T-helper 22 cell (primary cell): ENCODE measurements around the gene IL17F.

Source experiments
- DNase-seq: peaks from one replicate; pipeline ENCODE4 v3.0.0-alpha.2; 2020; ENCODE audit warnings: low read depth

The IL17F gene

DNA sequence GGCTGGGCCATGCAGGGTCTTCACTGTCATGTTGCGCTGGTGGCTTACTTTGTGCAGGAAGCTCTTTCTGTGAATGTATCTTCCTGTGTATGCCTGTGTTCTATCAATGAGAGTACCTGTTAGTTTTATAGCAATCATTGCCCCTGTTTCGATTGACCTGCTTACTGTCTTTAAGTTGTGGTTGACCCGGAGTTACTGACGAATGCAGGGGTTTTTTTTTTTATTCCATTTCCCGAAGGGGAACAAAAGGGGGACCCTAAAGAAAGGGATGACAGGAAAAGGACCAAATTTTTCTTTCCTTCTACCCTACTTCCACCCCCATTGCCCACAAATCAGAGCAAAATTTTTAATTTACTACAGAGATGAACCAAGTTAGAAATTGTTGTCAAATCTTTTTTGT lies at the start of gene IL17F:
Gene IL17F (minus strand): TSS at position 101 of the 400 bp plus-strand sequence. CDS start 71 bp downstream, at position 30.
- no peak for DNase-seq

DNA sequence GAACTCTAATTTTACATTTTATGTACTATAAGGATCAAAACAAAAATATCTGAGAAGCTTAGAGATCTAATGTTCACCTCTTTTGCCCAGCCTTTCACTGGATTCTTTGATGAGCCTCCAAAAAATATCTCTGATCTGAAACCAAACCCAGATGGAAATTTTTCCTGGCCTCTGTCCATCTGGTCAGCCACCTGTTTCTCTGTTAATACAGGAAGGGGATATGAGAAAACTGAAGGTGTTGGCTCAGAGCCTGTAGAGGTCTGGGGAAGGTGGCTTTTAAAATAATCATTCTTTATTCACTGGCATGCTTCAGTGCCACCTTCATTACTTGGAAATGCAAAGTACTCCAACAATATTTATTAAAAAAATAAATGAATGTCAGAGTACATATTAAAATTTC lies 48.8 kb upstream of the IL17F start:
- no peak for DNase-seq

DNA sequence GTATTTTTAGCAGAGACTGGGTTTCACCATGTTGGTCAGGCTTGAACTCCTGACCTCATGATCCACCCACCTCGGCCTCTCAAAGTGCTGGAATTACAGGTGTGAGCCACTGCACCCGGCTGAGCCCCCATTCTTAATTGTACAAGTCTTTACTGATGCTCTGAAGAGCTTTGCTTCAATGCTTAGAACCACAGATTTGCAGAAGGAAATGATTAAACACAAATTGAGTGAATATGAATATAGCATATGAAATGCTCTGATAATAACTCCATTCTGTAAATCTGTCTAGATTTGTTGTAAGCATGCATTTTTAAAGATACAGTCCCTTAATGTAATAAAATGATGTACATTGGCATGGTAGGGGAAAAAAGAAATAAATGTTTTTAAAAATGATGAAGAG lies 44.5 kb upstream of the IL17F start:
- no peak for DNase-seq

DNA sequence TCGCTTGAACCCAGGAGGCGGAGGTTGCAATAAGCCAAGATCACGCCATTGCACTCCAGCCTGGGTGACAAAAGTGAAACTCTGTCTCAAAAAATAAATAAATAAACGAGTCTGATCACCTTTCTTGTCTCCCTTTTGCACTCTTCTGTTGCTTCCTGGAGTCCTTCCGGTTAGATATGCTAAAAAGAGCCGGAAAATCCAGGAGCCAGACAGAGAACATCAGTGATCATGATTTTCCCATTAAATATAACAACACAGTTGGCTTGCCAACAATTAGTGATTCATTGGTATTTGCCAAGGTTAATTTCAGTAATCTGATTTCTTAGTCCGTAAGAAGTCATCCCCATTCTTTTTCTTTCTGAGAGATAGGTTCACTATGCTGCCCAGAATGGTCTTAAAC lies 43.9 kb upstream of the IL17F start:
- no peak for DNase-seq

DNA sequence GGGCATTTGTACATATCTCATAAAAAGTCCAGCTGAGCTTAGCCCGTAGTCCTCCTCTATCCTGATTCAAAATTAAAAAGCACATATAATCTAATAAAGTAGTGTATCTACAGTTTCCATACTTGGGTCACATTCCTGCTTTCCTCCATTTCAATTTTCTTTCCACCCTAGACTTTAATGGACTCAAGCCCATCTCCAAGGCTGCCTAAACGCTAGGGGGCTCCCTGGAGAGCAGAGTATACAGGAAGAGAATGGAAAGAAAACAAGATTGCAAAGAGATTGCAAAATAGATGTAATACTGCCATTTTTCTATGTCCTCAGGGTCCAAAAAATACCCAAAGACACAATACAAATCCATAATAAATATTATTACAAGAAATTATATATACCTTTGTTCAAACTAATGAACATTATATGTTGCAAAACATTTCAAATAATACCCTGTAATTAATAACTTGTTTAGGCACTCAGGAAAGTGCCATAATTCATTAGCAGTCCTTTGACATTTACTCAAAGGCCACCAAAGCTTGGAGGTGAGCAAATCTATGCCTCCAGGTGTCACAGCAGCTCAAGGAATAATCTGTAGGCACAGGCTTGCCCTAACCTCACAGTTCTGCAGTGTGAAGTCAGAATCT lies 42.6 kb upstream of the IL17F start:
- peak; percentile 24 for DNase-seq

DNA sequence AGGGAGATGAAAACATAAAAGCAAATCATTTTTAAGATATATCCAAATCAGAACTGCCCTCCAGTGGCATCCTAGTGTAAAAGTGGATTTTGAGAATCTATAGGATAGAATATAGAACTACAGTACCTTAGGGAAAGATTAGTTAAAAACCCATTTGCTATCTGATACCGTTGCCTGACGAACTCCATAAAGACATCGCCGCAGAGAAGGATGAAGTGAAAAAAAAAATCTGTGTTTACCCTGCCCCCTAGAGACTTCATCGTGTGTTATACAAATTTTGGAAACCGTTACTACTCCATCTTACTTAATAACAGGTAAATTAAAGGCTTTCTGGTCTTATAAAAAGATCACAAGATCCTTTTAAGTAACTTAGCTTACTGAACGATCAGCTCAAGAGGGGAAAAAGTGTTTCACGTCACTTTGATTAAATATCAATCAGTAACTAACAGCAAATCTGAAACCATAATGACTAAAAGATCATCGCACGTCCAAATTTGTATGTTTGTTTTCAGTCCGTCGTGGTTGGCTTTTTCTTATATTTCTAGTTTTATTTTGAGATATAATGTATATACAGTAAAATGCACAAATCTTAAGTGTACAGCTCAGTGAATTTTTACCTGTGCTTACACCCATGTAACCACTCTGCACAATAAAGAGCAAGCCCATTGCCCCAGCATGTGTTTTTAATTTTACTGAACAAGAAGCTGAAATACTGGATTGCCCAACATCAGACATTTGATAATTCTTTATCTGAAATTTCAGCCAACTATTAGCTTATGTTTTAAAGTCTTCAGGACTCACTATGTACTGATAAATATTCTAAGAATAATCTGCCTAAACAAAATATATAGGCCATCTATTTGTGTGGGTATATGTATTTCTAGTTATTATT lies 41.1 kb upstream of the IL17F start:
- no peak for DNase-seq

DNA sequence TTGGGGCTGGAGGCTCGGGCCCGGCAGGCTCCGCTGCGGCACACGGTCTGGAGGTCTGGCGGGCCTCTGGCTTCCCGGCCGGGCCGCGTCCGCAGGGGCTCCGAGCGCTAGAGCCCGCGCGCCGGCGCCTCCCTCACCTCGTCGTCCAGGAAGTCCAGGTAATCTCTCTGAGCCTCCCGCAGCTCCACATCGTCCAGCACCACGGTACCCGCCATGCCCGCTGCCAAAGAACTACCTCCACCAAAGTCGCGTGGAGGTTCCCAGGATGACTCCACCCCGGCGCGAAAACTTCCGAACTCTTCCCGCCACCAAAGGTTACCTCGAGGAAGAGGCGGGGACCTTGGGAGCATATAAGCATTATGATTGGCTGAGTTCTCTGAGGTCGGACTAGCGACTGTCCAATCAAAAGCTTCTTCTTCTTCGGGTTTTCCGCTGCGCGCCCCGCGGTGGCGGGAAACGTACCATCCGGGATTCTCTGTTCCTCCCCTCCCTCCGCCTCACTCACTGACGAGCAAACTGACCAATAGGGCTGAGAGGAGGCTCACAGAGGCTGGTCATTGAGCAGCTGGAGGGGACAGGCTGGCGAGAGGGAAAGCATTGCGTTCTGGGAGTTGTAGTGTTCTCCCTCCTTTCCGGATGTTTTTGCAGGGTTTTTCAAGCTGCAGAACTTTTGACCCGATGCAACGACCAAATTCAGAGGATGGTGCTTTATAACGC lies 40.3 kb upstream of the IL17F start, which contains the start of gene MCM3:
Gene MCM3 (minus strand): TSS at position 283 of the 717 bp plus-strand sequence. CDS start 68 bp downstream, at position 215.
- peak; percentile 95 for DNase-seq

DNA sequence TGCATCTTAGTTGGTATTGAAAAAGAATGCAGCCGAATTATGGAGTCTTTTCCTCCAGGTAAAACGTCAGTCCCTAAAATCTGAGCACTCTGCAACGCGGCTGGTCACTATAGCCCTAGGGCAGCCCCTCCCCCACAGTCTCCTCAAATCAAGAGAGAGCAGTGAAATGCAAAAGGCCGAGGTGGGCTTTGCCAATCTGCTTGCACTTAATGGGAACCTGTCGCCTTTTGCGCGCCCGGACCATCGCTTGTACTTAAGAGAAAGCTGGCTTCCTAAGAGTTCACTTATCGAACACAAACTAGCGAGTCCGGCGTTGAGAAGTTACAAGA lies 39.8 kb upstream of the IL17F start:
- no peak for DNase-seq

DNA sequence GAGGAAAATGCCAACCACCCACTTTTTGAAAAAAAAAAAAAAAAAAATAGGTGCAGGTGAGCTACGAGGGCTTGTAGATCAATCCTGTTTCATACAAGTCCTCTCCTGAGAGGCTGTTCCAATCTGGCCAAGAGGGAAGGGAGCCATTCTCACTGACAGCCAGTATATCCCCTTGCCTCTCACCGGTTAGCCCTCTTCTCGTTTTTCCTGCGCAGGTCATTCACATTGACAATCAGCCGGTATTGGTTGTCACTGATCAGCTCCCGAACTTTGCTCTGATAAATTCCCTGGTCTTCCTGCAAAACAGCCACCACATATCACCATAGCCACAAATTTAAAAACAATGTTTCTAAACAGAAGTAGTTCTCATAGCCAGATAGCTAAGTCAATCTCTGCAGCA lies 38.8 kb upstream of the IL17F start:
- no peak for DNase-seq

DNA sequence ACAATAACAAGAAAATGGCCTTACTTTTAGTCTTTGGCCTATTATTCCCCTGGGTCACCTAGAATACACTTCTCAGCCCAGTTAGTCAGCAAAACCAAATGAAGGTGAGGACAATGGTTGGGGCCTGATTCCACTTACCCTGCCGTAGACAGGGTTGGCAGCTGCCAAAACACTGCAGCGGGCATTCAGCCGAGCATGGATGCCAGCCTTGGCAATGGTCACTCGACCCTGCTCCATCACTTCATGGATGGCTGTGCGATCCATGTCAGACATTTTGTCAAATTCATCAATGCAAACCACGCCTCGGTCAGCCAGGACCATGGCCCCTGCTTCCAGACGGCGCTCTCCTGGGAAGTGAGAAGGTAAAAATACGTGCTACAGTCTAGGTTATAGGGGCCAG lies 31.8 kb upstream of the IL17F start:
- no peak for DNase-seq

DNA sequence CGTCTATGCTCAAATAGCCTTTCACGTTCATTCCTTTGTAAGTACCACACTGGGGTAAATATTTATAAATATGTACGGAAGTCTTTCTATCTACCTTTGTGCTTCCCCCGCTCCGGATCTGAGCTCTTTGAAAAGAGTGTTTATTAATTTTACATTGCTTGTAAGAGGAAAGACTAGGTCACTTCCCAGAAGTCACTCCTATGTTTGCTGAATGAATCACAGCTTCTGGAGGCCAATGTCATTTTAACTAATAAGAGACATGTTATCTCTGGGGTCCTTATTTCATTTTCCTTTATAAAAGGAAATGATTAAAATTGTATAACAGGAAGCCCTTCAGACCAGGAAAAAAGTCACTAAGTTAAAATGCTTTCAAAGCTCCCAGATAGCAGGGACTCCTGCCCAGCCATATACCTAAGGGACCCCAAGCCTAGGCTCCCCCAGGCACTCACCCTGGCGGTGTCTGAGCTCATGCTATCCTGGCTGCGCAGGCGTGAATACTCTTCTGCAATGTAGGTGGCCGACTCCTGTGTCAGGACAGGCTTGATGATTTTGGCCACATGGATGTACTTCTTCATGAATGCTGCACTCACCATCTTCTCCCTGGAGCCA lies 27.7 kb upstream of the IL17F start:
- DNase-seq, result no peak

DNA sequence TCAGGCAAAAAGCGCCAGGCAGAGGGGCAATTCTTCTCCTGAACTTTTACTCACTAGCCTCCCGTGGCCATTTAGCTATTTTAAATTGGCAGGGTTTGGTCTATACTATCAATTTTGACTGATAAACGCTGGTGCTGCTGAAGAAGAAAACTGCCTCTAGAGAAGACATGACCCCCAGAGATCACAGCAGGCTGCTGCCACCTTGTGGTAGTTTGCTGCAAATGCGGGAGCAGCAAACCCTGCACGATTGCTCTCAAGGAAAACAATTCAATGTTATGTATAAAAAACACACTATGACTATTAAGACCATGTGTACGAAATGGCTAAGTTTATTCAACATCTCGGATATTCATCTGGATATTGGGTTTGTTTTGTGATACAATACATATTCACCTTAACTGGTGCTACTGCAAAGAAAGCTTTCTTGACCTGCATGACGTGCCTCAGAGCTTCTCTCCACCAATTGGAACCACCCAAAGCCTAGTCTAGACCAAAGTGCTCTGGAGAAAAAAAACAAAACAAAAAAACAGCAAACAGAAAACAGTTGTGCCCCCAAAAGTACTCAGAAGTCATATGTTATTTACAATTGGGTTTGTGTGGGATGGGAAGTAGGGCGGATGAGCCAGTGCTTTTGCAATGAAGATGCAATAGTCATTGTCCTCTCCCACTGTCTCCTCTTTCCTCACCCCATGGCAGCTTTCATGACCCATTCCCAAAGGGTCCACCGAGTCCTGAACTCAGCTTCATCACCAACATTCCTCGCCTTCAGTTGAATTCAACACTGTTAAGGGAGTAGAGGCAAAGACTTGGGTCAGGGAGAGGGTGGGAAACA lies 19.6 kb upstream of the IL17F start:
- peak; percentile 27 for DNase-seq

DNA sequence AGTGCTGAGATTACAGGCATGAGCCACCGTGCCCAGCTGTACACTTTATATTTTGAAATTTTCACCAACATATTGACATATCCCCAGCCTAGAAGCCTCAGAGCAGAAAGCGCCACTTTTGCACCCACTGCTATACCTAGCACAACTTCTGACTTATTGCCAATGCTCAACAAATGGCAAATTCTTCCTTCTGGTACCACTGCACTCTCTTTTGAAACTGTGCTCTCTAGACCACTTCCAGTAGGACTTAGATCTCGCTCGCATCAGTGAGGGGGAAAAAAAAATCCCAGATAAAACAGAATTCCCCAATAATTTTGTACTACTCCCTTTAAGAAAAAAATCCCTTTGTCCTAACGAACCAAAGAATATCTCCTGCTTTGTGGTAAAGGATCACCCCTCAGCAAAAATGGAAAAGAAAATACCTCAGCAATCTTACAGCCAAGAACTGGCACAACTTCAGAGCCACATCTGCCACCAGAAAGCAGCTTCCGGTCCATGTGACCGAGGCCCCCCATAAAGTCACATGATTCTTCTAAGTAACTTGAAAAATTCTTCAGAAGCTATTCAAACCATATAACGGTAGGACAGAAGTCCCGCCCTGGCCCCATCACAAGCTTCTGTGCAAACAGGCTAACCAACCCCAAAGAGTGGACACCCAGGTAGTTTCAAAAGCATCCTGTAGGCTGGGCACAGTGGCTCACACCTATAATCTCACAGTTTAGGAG lies 18.5 kb upstream of the IL17F start:
- DNase-seq, result no peak

DNA sequence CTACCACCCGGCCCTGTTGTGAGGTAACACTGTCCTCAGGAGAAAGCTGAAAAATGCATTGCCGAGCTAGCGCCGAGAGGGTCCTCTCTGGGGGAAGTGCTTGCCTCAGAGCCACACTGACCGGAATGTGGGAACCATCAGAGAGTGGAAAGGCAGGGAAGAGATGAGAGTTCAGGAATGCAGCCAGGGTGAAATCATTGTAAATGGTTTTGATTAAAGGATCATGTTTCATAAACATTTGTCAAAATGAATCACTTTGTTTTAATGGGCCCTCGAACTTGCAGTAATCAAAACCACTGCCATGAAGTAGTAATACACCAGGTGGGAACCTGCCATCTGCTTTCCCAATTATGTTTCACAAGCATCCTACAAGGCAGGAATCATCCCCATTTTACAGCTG lies 16.9 kb upstream of the IL17F start:
- DNase-seq, result no peak

DNA sequence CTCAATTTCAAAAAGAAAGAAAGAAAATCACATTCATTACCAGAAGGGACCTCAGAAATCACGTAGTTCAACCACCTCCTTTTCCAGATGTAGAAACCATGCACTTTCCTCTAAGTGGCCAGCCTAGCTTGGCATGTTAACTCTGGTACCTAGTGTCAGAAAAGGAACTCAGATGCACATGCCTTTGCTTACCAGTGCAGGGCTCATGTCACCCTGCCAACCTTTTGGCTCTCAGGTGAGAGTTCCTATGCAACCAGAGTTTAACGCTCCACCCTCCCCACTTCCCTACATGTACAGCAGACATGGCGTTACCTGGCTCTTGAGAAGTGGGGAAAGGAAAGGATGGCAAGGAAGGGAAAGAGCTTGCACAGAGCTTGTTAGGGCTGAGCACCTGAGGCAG lies 16.3 kb upstream of the IL17F start:
- DNase-seq, result no peak

DNA sequence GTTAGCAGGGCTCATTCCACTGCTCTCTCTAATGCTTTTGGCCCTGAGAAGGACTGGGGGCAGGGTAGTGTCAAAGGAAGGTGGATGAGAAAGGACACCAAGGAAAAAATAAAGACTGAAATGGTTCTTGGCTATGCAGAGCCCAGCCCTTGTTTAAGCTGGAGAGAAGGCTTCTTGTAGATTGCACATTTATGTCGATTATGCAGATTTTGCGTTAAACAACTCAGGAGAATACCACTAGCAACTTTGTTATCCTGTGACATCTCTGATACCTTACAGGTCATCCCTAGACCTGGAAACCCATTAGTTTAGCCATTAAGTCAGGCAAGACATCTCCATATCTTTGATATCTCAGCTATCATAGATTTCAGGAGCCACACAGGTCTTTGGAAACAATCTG lies 11.1 kb upstream of the IL17F start:
- no peak for DNase-seq

DNA sequence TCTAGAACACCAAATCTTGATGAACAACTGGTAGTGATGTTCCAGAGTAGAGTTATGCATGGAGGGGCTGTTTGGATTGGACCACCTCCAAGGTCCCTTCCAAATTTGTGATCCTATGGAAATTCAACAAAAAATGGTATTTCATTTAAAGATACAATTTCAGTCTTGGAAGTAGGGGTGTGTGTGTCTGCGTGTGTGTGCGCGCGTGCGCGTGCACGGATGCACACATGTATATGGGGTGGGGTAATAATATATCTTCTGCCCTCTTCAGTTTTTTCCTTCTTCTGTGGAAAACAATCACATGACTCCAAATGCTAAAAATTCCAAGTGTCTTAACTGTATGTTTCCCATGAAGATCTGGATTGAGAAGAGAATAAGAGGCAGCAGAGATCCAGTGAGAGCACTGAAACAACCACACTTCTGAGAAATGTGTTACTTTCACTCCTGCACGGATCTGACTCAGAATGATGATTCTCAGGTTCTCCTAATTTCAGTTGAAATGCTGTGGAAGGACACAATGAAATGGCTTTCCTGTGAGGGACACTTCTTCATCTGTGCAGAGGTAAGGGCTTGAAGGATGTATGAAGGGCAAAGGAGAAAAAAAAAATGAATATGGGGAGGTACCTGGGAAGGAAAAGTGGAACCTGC lies 10.6 kb upstream of the IL17F start:
- DNase-seq, result no peak

DNA sequence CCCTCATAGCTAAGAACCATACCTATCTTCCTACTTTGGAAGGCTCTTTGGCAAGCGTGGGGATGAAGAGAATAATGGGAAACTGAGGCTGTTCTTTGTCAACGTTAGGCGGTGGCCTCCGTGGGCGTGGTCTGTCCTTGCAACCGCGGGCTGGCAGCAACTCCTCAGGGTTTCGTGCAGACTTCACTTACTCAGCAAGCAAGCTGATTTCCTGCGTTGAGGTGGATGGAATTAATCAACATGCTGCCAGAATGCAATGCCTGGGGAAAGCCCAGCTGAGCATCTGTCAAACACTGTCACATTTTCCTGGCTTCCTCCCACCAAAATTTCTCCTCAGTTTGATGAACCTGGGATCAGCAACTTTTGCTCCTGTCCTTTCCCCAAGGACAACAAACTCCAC lies 9.2 kb upstream of the IL17F start:
- no peak for DNase-seq

DNA sequence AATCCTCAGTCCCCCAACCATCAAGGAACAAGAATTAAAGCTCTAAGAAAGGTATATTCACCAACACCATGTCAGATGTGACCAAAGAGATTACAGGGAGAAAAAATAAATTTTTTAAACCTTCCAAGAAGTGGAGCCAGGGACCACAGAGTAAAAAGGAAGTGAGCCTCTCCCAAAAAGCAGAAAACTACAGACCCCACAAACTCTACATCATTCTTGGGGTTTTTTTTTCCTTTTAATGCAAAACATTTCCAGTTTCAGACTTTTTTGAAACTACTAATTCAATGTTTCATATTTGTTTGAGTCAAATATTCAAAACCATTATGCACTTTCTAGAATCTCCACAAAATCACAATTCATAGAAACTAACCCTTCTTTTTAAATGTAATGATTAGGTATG lies 6.8 kb upstream of the IL17F start:
- no peak for DNase-seq

DNA sequence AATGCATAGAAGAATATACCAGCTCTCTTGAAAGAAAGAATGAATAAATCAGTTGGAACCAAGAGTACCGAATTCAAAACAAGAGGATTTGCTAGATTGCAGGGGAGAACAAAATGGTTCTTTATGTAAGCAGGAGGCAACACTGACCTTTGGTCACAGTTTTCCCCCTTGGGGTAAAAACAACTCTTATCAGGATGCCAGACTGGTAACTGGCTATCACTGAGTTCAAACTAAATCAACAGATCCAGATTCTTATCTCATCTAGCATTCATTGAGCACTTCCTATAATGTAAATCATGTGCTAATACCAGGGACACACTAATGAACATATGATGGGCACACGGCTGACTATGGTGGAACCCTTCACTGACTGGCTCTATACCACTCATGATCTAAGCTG lies 4.8 kb upstream of the IL17F start:
- no peak for DNase-seq

DNA sequence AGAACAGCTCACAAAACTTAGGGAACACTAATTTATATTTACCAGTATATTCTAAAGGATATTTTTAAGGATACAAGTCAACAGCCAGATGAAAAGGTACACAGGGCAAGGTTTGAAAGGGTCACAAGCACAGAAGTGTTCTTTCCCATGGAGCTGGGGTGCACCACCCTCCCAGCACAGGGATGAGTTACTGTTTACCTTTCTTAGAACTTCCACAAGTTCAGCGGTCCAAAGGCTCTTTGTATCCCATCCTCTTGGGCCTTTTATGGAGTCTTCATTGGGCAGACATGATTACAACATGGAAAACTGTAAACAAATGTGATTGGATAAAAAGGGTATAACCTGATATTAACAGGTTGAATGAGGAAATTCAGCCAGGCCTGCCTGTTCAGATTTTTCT lies 1.1 kb upstream of the IL17F start:
- DNase-seq, result no peak
